MCF 10A (cell line): Measurements from ENCODE around the gene MAT2B. TPM values are rescaled to one million over a fixed set of nuclear protein-coding genes. Genes with fewer than 3 reads are reported as not detected.

Source experiments
- BruUV-seq: library from RNA; stranded (reverse); fragments of 400-500 nt; replicated peaks from 2 replicates; lab custom pipeline; 2021; lab: Mats Ljungman, UMichigan
- CTCF ChIA-PET: fragments of 300-600 bp; sonication (Branson Sonifier 250); formaldehyde crosslinking; extraction: SDS; loops from one replicate; lab custom pipeline; 2021; ENCODE audit warnings: antibody characterized with exemption, inconsistent platforms; lab: Yijun Ruan, JAX
- POLR2A ChIA-PET: fragments of 300-600, 350-650 bp; sonication (Branson Sonifier 250); formaldehyde crosslinking; extraction: SDS; loops from one replicate; lab custom pipeline; 2020; ENCODE audit warnings: antibody characterized with exemption, inconsistent platforms; lab: Yijun Ruan, JAX
- DNase-seq: peaks from one replicate; pipeline ENCODE4 v3.0.0-alpha.2; 2018; ENCODE audit not compliant: unreplicated experiment
- H3K27ac Mint-ChIP-seq: one replicate; pipeline ENCODE4 v1.8.0; 2022; ENCODE audit warnings: mild to moderate bottlenecking, low read depth, mixed read lengths; ENCODE audit not compliant: unreplicated experiment
- H3K27me3 Mint-ChIP-seq: one replicate; pipeline ENCODE4 v1.8.0; 2022; ENCODE audit warnings: mixed read lengths; ENCODE audit not compliant: insufficient read depth, unreplicated experiment
- H3K36me3 Mint-ChIP-seq: one replicate; pipeline ENCODE4 v1.8.0; 2022; ENCODE audit warnings: mild to moderate bottlenecking, moderate library complexity, mixed read lengths; ENCODE audit not compliant: insufficient read depth, unreplicated experiment
- H3K4me1 Mint-ChIP-seq: one replicate; pipeline ENCODE4 v1.8.0; 2022; ENCODE audit warnings: mixed read lengths; ENCODE audit not compliant: insufficient read depth, unreplicated experiment
- H3K4me3 Mint-ChIP-seq: one replicate; pipeline ENCODE4 v1.8.0; 2022; ENCODE audit warnings: mild to moderate bottlenecking, moderate library complexity, mixed read lengths; ENCODE audit not compliant: unreplicated experiment
- H3K9me3 Mint-ChIP-seq: one replicate; pipeline ENCODE4 v1.8.0; 2022; ENCODE audit warnings: mixed read lengths; ENCODE audit not compliant: unreplicated experiment
- CTCF ChIP-seq: fragments of 200-600 bp; IDR thresholded peaks from one replicate; pipeline ENCODE4 v1.8.0; 2022; ENCODE audit warnings: antibody characterized with exemption, mild to moderate bottlenecking; ENCODE audit not compliant: unreplicated experiment
- intact Hi-C: fragments of 100-400 bp; cut with micrococcal nuclease; formaldehyde crosslinking; loops from 2 replicates; pipeline ENCODE4 v1.14.1; 2022
- total RNA-seq: library from RNA; stranded (reverse); gene quantifications from 2 replicates; pipeline ENCODE4 v1.2.3, GENCODE V29; 2022

The MAT2B gene
- total RNA-seq, 1 experiment from 2014 or later = 70.9 TPM

GRCh38 chr5:163473635-163474243 is 31.7 kb upstream of the MAT2B start:
- intact Hi-C loops = loop anchor here (1.0 kb wide), 1 partner anchor 30 kb away; no protein-coding TSS in a partner anchor
- POLR2A ChIA-PET = interaction anchor here (1.0 to 18.0 kb wide), 5 partner anchors 9 to 36 kb away, joined by 4 to 284 read pairs (median 100); partner anchors contain the start of genes HMMR, MAT2B and NUDCD2

GRCh38 chr5:163475411-163475810 is 30.0 kb upstream of the MAT2B start:
- intact Hi-C loops = no loop called here
- peaks cover 23% of the 10 kb centered on the region for H3K36me3 Mint-ChIP-seq
- CTCF ChIA-PET = interaction anchor here (0.7 to 7.4 kb wide), 10 partner anchors 9 to 154 kb away, joined by 3 to 69 read pairs (median 4); partner anchors contain the start of genes HMMR, MAT2B and NUDCD2
- H3K4me3 Mint-ChIP-seq = no peak overlapping the region
- no peak for DNase-seq
- POLR2A ChIA-PET = interaction anchor here (0.6 to 18.0 kb wide), 8 partner anchors 9 to 37 kb away, joined by 3 to 284 read pairs (median 16); partner anchors contain the start of genes HMMR, MAT2B and NUDCD2
- H3K4me1 Mint-ChIP-seq = peaks cover 24% of the 10 kb centered on the region
- BruUV-seq = no TSS peak
- H3K9me3 Mint-ChIP-seq = no peaks in the 10 kb centered on the region
- H3K27me3 Mint-ChIP-seq = no peaks in the 10 kb centered on the region
- no peak for TF ChIP-seq CTCF
- H3K27ac Mint-ChIP-seq = peak overlapping the region; percentile 79

More at GRCh38 chr5:163473635-163474243, 31.7 kb upstream of the MAT2B start:
- H3K9me3 Mint-ChIP-seq = no peaks in the 10 kb centered on the region
- CTCF ChIA-PET = interaction anchor here (0.5 to 7.4 kb wide), 20 partner anchors 8 to 1171 kb away, joined by 3 to 69 read pairs (median 6); partner anchors contain the start of genes HMMR, MAT2B and NUDCD2
- peaks cover 26% of the 10 kb centered on the region for H3K36me3 Mint-ChIP-seq
- peaks cover 13% of the 10 kb centered on the region for H3K4me1 Mint-ChIP-seq
- BruUV-seq = TSS peak; percentile 7
- DNase-seq = peak; percentile 46
- no peak overlapping the region for H3K27ac Mint-ChIP-seq
- no peak overlapping the region for H3K4me3 Mint-ChIP-seq
- TF ChIP-seq CTCF = peak; percentile 42
- H3K27me3 Mint-ChIP-seq = no peaks in the 10 kb centered on the region

- no peak overlapping the region for H3K4me3 Mint-ChIP-seq
- no peak for TF ChIP-seq CTCF
- no TSS peak for BruUV-seq
- H3K27ac Mint-ChIP-seq = peak overlapping the region; percentile 80
- intact Hi-C loops = no loop called here
- CTCF ChIA-PET = interaction anchor here (0.7 to 2.6 kb wide), 6 partner anchors 9 to 30 kb away, joined by 3 to 7 read pairs (median 3); partner anchors contain the start of genes HMMR and NUDCD2
- no peaks in the 10 kb centered on the region for H3K27me3 Mint-ChIP-seq
- POLR2A ChIA-PET = interaction anchor here (0.6 to 18.0 kb wide), 10 partner anchors 10 to 53 kb away, joined by 3 to 284 read pairs (median 6); partner anchors contain the start of genes HMMR, MAT2B and NUDCD2
- DNase-seq = peak; percentile 34
- H3K4me1 Mint-ChIP-seq = peaks cover 18% of the 10 kb centered on the region
- no peaks in the 10 kb centered on the region for H3K9me3 Mint-ChIP-seq
- H3K36me3 Mint-ChIP-seq = peaks cover 17% of the 10 kb centered on the region
Observed at GRCh38 chr5:163478126-163478981, 27.1 kb upstream of the MAT2B start.
